Osteoblast (primary cell): Measurements from ENCODE around the gene AKAP13. TPM values are rescaled to one million over a fixed set of nuclear protein-coding genes. Genes with fewer than 3 reads are reported as not detected.
"Not testable (repeated sequence)": the region's sequence is repeated elsewhere in the genome, so short reads cannot be mapped to it uniquely, and the experiment has no call there.

Source experiments
- DNase-seq: peaks from one replicate; pipeline ENCODE4 v3.0.0; 2011; ENCODE audit warnings: low spot score, mixed read lengths; ENCODE audit not compliant: insufficient read length; ENCODE audit errors: missing footprints
- H2AFZ ChIP-seq: 2 replicates; pipeline ENCODE4 v1.6.0; 2011; ENCODE audit warnings: mild to moderate bottlenecking, low read length
- H3K27ac ChIP-seq: 2 replicates; pipeline ENCODE4 v1.5.1; 2011; ENCODE audit warnings: mild to moderate bottlenecking, low read depth, low read length, moderate library complexity
- H3K27me3 ChIP-seq: 2 replicates; pipeline ENCODE4 v1.6.0; 2012; ENCODE audit warnings: mild to moderate bottlenecking, control low read depth, inconsistent platforms, low read length, moderate library complexity; ENCODE audit not compliant: insufficient read depth
- H3K36me3 ChIP-seq: 2 replicates; pipeline ENCODE4 v1.5.1; 2011; ENCODE audit warnings: mild to moderate bottlenecking, low read length, control low read depth, moderate library complexity; ENCODE audit not compliant: insufficient read depth
- H3K4me1 ChIP-seq: 2 replicates; pipeline ENCODE4 v1.5.1; 2011; ENCODE audit warnings: mild to moderate bottlenecking, low read length, control low read depth, moderate library complexity; ENCODE audit not compliant: insufficient read depth
- H3K4me2 ChIP-seq: 2 replicates; pipeline ENCODE4 v1.6.0; 2011; ENCODE audit warnings: mild to moderate bottlenecking, low read length; ENCODE audit not compliant: insufficient read depth
- H3K4me3 ChIP-seq: fragments of 200-600 bp; sonication (generic); 3 replicates; pipeline ENCODE4 v1.5.1; 2012; ENCODE audit warnings: mild to moderate bottlenecking, low read length, inconsistent platforms; ENCODE audit not compliant: insufficient read depth
- H3K79me2 ChIP-seq: 2 replicates; pipeline ENCODE4 v1.6.0; 2012; ENCODE audit warnings: mild to moderate bottlenecking, low read length, control low read depth, inconsistent platforms; ENCODE audit not compliant: insufficient read depth
- H3K9me3 ChIP-seq: 2 replicates; pipeline ENCODE4 v1.5.1; 2011; ENCODE audit warnings: low read depth, low read length, control low read depth
- H4K20me1 ChIP-seq: 2 replicates; pipeline ENCODE4 v1.6.0; 2012; ENCODE audit warnings: mild to moderate bottlenecking, low read length, control low read depth; ENCODE audit not compliant: insufficient read depth
- CTCF ChIP-seq: IDR thresholded peaks from 2 replicates; pipeline ENCODE4 v1.5.1; 2011; ENCODE audit warnings: mild to moderate bottlenecking, low read depth, low read length, moderate library complexity; ENCODE audit errors: extremely low read depth
- total RNA-seq: library from RNA; depleted of rRNA; stranded (reverse); fragments of >200 nt; gene quantifications from 2 replicates; pipeline ENCODE4 v1.2.3, GENCODE V29; 2012

AKAP13 gene
- total RNA-seq, 1 donor: 77.1 TPM

GRCh38 chr15:85531083-85531482, 150.7 kb downstream of the AKAP13 start:
- Histone ChIP-seq H2AFZ (no peak overlapping the region), H3K4me1 (no peaks in the 10 kb centered on the region), H3K27me3 (no peaks in the 10 kb centered on the region), H3K4me3 (no peak overlapping the region), H3K27ac (no peak overlapping the region), H3K9me3 (no peaks in the 10 kb centered on the region), H3K36me3 (peaks cover 11% of the 10 kb centered on the region), H3K79me2 (no peaks in the 10 kb centered on the region), H4K20me1 (no peaks in the 10 kb centered on the region), H3K4me2 (no peak overlapping the region)
- DNase-seq: no peak
- no peak for TF ChIP-seq CTCF

- no peak for TF ChIP-seq CTCF
- Histone ChIP-seq H3K79me2 (no peaks in the 10 kb centered on the region), H3K27ac (no peak overlapping the region), H3K4me2 (no peak overlapping the region), H3K4me1 (no peaks in the 10 kb centered on the region), H3K9me3 (no peaks in the 10 kb centered on the region), H2AFZ (no peak overlapping the region), H4K20me1 (no peaks in the 10 kb centered on the region), H3K4me3 (no peak overlapping the region), H3K27me3 (no peaks in the 10 kb centered on the region), H3K36me3 (peaks cover 11% of the 10 kb centered on the region)
- DNase-seq: no peak
These were observed 152.3 kb downstream of the AKAP13 start for GRCh38 chr15:85532689-85533088.

GRCh38 chr15:85534031-85534430, 153.6 kb downstream of the AKAP13 start:
- H2AFZ ChIP-seq: no peak overlapping the region
- H3K4me2 ChIP-seq: no peak overlapping the region
- TF ChIP-seq CTCF: no peak
- no peak overlapping the region for H3K4me3 ChIP-seq
- DNase-seq: no peak
- H3K4me1 ChIP-seq: no peaks in the 10 kb centered on the region
- no peaks in the 10 kb centered on the region for H4K20me1 ChIP-seq
- no peak overlapping the region for H3K27ac ChIP-seq
- H3K36me3 ChIP-seq: peaks cover 11% of the 10 kb centered on the region
- peaks cover 3% of the 10 kb centered on the region for H3K79me2 ChIP-seq
- no peaks in the 10 kb centered on the region for H3K27me3 ChIP-seq
- no peaks in the 10 kb centered on the region for H3K9me3 ChIP-seq

- not testable (repeated sequence) for H3K79me2 ChIP-seq, H3K4me2 ChIP-seq, DNase-seq, H3K9me3 ChIP-seq, H3K4me3 ChIP-seq, H3K27me3 ChIP-seq, H3K4me1 ChIP-seq, H3K27ac ChIP-seq, H2AFZ ChIP-seq, H4K20me1 ChIP-seq
- peaks cover 11% of the 10 kb centered on the region for H3K36me3 ChIP-seq
These were observed 155.3 kb downstream of the AKAP13 start for GRCh38 chr15:85535533-85536330.
